H1 (cell line): ENCODE measurements around the gene IFT25. TPM values are rescaled to one million over a fixed set of nuclear protein-coding genes. Genes with fewer than 3 reads are reported as not detected.
"Not testable (repeated sequence)": the region's sequence is repeated elsewhere in the genome, so short reads cannot be mapped to it uniquely, and the experiment has no call there.

Source experiments
- CTCF ChIA-PET: fragments of 300-600 bp; sonication (Branson Sonifier 250); formaldehyde crosslinking; loops from one replicate; lab custom pipeline; 2021; ENCODE audit not compliant: partially characterized antibody; lab: Charles Lee
- POLR2A ChIA-PET: fragments of 300-600 bp; sonication (Branson Sonifier 250); formaldehyde crosslinking; loops from one replicate; lab custom pipeline; 2021; ENCODE audit warnings: inconsistent platforms; ENCODE audit not compliant: partially characterized antibody; lab: Charles Lee
- DNase-seq, 2 experiments: peaks; one replicate each; pipeline versions ENCODE4 v3.0.0 to v3.0.0-alpha.2; 2010 to 2022; ENCODE audit warnings: low spot score in 2 of 2, low read depth in 1 of 2, mixed read lengths in 1 of 2
- FAIRE-seq: peaks from 2 replicates; lab custom pipeline; 2011; peaks lifted over from hg19 to GRCh38; lab: Jason Lieb, UNC
- H2AFZ ChIP-seq: 2 replicates; pipeline ENCODE4 v1.8.1; 2012; ENCODE audit warnings: low read length, inconsistent platforms
- H2AK5ac ChIP-seq: 2 replicates; pipeline ENCODE4 v1.6.1; 2013; ENCODE audit warnings: low read depth, low read length
- H2BK120ac ChIP-seq: replicated peaks from 2 replicates; pipeline ENCODE3; 2013; ENCODE audit warnings: low read depth, low read length, inconsistent platforms
- H2BK12ac ChIP-seq: 2 replicates; pipeline ENCODE4 v1.6.1; 2013; ENCODE audit warnings: low read depth, low read length
- H2BK15ac ChIP-seq: 2 replicates; pipeline ENCODE4 v1.6.1; 2013; ENCODE audit warnings: low read length
- H2BK20ac ChIP-seq: 2 replicates; pipeline ENCODE4 v1.6.1; 2013; ENCODE audit warnings: low read length
- H2BK5ac ChIP-seq: 2 replicates; pipeline ENCODE4 v1.6.1; 2013; ENCODE audit warnings: low read depth, low read length
- H3K14ac ChIP-seq: 2 replicates; pipeline ENCODE4 v1.6.1; 2013; ENCODE audit warnings: inconsistent platforms; ENCODE audit not compliant: insufficient read length
- H3K18ac ChIP-seq: 2 replicates; pipeline ENCODE4 v1.6.1; 2013; ENCODE audit warnings: low read length; ENCODE audit errors: extremely low read depth
- H3K23ac ChIP-seq: 2 replicates; pipeline ENCODE4 v1.6.1; 2013; ENCODE audit warnings: inconsistent platforms; ENCODE audit not compliant: insufficient read length
- H3K23me2 ChIP-seq: 2 replicates; pipeline ENCODE4 v1.6.1; 2013; ENCODE audit warnings: low read depth, low read length
- H3K27ac ChIP-seq: 2 replicates; pipeline ENCODE4 v1.6.1; 2011; ENCODE audit warnings: low read depth, low read length, inconsistent platforms
- H3K27me3 ChIP-seq, 4 experiments: replicated peaks in 1 of 4; 1 replicate in 1 of 4; 2 replicates in 3 of 4; pipeline versions ENCODE4 v1.6.1 to v1.8.1; 2011 to 2013; ENCODE audit warnings: low read length in 3 of 4, mild to moderate bottlenecking in 3 of 4, inconsistent platforms in 2 of 4, mixed read lengths in 2 of 4, moderate library complexity in 1 of 4; ENCODE audit not compliant: control insufficient read depth in 3 of 4, insufficient read depth in 3 of 4; ENCODE audit errors: extremely low read depth in 1 of 4
- H3K36me3 ChIP-seq, 4 experiments: 2 replicates each; pipeline versions ENCODE4 v1.6.1 to v1.8.1; 2011 to 2013; ENCODE audit warnings: mild to moderate bottlenecking in 4 of 4, low read length in 3 of 4, moderate library complexity in 2 of 4, control low read depth in 1 of 4, inconsistent platforms in 1 of 4; ENCODE audit not compliant: insufficient read depth in 4 of 4, control insufficient read depth in 2 of 4
- H3K4ac ChIP-seq: replicated peaks from 2 replicates; pipeline ENCODE3; 2013; ENCODE audit warnings: low read length, low read depth, mixed read lengths, inconsistent platforms; ENCODE audit not compliant: insufficient read length
- H3K4me1 ChIP-seq, 4 experiments: replicated peaks in 1 of 4; 1 replicate in 1 of 4; 2 replicates in 3 of 4; pipeline versions ENCODE4 v1.6.1 to v1.8.1; 2011 to 2013; ENCODE audit warnings: low read length in 3 of 4, inconsistent platforms in 2 of 4, mixed read lengths in 1 of 4; ENCODE audit not compliant: insufficient read depth in 4 of 4, control insufficient read depth in 3 of 4
- H3K4me2 ChIP-seq, 2 experiments: 2 replicates each; pipeline versions ENCODE4 v1.6.1 to v1.8.1; 2011 to 2013; ENCODE audit warnings: low read depth in 2 of 2, low read length in 2 of 2, control low read depth in 1 of 2, inconsistent platforms in 1 of 2, mild to moderate bottlenecking in 1 of 2; ENCODE audit not compliant: insufficient read depth in 1 of 2
- H3K4me3 ChIP-seq, 4 experiments: fragments of 200-600, 300-600 bp in 1 of 4; sonication (generic), shearing (Covaris generic), sonication (Bioruptor Twin) in 1 of 4; 2 replicates each; pipeline versions ENCODE4 v1.5.1 to v1.8.1; 2011 to 2016; ENCODE audit warnings: low read length in 4 of 4, low read depth in 3 of 4, control low read depth in 2 of 4, inconsistent platforms in 2 of 4, mild to moderate bottlenecking in 2 of 4, mixed read lengths in 1 of 4, moderate library complexity in 1 of 4; ENCODE audit not compliant: insufficient read depth in 2 of 4; ENCODE audit errors: extremely low read depth in 1 of 4
- H3K56ac ChIP-seq: replicated peaks from 2 replicates; pipeline ENCODE3; 2013; ENCODE audit warnings: low read depth, mild to moderate bottlenecking, mixed read lengths, low read length, inconsistent platforms; ENCODE audit not compliant: insufficient read length
- H3K79me1 ChIP-seq: 2 replicates; pipeline ENCODE4 v1.6.1; 2013; ENCODE audit warnings: low read depth, low read length, control low read depth
- H3K79me2 ChIP-seq, 2 experiments: 2 replicates each; pipeline versions ENCODE4 v1.6.1 to v1.8.1; 2012 to 2013; ENCODE audit warnings: low read length in 2 of 2, mild to moderate bottlenecking in 2 of 2, inconsistent platforms in 1 of 2; ENCODE audit not compliant: insufficient read depth in 2 of 2, control insufficient read depth in 1 of 2
- H3K9ac ChIP-seq, 4 experiments: replicated peaks in 1 of 4; 1 replicate in 1 of 4; 2 replicates in 3 of 4; pipeline versions ENCODE4 v1.6.1 to v1.8.1; 2011 to 2013; ENCODE audit warnings: low read depth in 3 of 4, low read length in 3 of 4, control low read depth in 2 of 4, mild to moderate bottlenecking in 2 of 4, moderate library complexity in 2 of 4, inconsistent platforms in 1 of 4; ENCODE audit errors: extremely low read depth in 1 of 4
- H3K9me3 ChIP-seq, 2 experiments: 2 replicates each; pipeline versions ENCODE4 v1.6.1 to v1.8.1; 2012 to 2013; ENCODE audit warnings: mild to moderate bottlenecking in 2 of 2, moderate library complexity in 2 of 2, control low read depth in 1 of 2, inconsistent platforms in 1 of 2, low read depth in 1 of 2, low read length in 1 of 2, mixed read lengths in 1 of 2; ENCODE audit not compliant: insufficient read depth in 2 of 2
- H4K20me1 ChIP-seq, 2 experiments: replicated peaks in 1 of 2; 2 replicates each; pipeline versions ENCODE3 to v1.8.1; 2011 to 2013; ENCODE audit warnings: inconsistent platforms in 2 of 2, low read length in 2 of 2, mild to moderate bottlenecking in 1 of 2; ENCODE audit not compliant: insufficient read depth in 2 of 2, control insufficient read depth in 1 of 2
- H4K5ac ChIP-seq: 2 replicates; pipeline ENCODE4 v1.6.1; 2013; ENCODE audit warnings: low read length, low read depth, mixed read lengths, inconsistent platforms; ENCODE audit not compliant: insufficient read length
- H4K8ac ChIP-seq: 2 replicates; pipeline ENCODE4 v1.8.0; 2013; ENCODE audit warnings: mild to moderate bottlenecking, moderate library complexity, low read length, inconsistent platforms; ENCODE audit not compliant: insufficient read depth; ENCODE audit errors: extremely low read depth
- H4K91ac ChIP-seq: replicated peaks from 2 replicates; pipeline ENCODE3; 2013; ENCODE audit warnings: low read length, mixed read lengths, inconsistent platforms; ENCODE audit not compliant: insufficient read length
- WGBS, 2 experiments: shearing (Covaris generic) in 1 of 2; methylation state at CpG; one replicate each; pipeline versions ENCODE4 v1.1.6 to v1.1.7; 2013 to 2015; ENCODE audit warnings: low lambda C conversion rate in 2 of 2, mixed read lengths in 2 of 2, inconsistent platforms in 1 of 2, low coverage in 1 of 2, missing lambda C conversion rate in 1 of 2; ENCODE audit not compliant: insufficient replicate concordance in 2 of 2, insufficient coverage in 1 of 2, insufficient read length in 1 of 2; ENCODE audit errors: extremely low coverage in 1 of 2, missing lambda C conversion rate in 1 of 2; 5-methylcytosine and 5-hydroxymethylcytosine counted together
- polyA plus RNA-seq, 7 experiments: library from polyadenylated mRNA; depleted of rRNA in 3 of 7; stranded (reverse) in 5 of 7; unstranded in 2 of 7; fragments of >200 nt in 5 of 7; fragments of 200-250 nt in 2 of 7; gene quantifications; 1 replicate in 5 of 7; 2 replicates in 1 of 7; 4 replicates in 1 of 7; pipeline versions ENCODE4 v1.2.1 to v1.2.3, GENCODE V29; 2011 to 2013; ENCODE audit warnings: missing spikeins in 2 of 7, mixed read lengths in 2 of 7
- total RNA-seq: library from RNA; stranded (reverse); fragmentation: NEBNext Ultra II Directional; extraction: Animal tissue kit (Norgen Biotek cat#: 25700); gene quantifications from 2 replicates; pipeline ENCODE4 v1.2.1, GENCODE V29; 2021

Gene IFT25
- total and polyA plus RNA-seq, 2 of the 8 experiments (the other 6 are each of a cell fraction or from before 2014, with no cell fraction given) = 15.0 to 36.3 TPM

- DNase-seq, H2AFZ ChIP-seq, H2BK20ac ChIP-seq, H2BK120ac ChIP-seq, H3K9ac ChIP-seq, H3K4me1 ChIP-seq, H3K79me1 ChIP-seq, H3K9me3 ChIP-seq, POLR2A ChIA-PET, H2BK5ac ChIP-seq, H2BK15ac ChIP-seq, H4K20me1 ChIP-seq, H3K56ac ChIP-seq, H4K5ac ChIP-seq, H3K4me2 ChIP-seq, H3K14ac ChIP-seq, H3K23ac ChIP-seq, H3K18ac ChIP-seq, H2BK12ac ChIP-seq, H3K27me3 ChIP-seq, H3K23me2 ChIP-seq, H3K4ac ChIP-seq, H3K79me2 ChIP-seq, H3K4me3 ChIP-seq, FAIRE-seq, H2AK5ac ChIP-seq, H3K27ac ChIP-seq, H4K91ac ChIP-seq, H4K8ac ChIP-seq: not testable (repeated sequence)
- H3K36me3 ChIP-seq = peaks cover 0 to 21% (median 8%) of the 10 kb centered on the region in 4 experiments; a peak in 5 of 8 replicates
- 85% methylated on average over 2 of the region's 2 CpGs; no CpG with 5 or more reads in 1 of the 2 experiments for WGBS, 2 experiments
- CTCF ChIA-PET = interaction anchor here (1.9 to 6.8 kb wide), 3 partner anchors 11 to 69 kb away, joined by 8 to 112 read pairs (median 12); no protein-coding TSS in a partner anchor
These were observed 63.6 kb downstream of the IFT25 start for GRCh38 chr1:53881853-53882252.
